Gastroesophageal sphincter (tissue), 3 donors: Measurements from ENCODE around the gene ITGB8.

Experiments used
- POLR2A ChIP-seq, 2 donors: fragments of 450-650 bp; IDR thresholded peaks; one replicate each; pipeline ENCODE4 v1.6.1; 2017; ENCODE audit warnings: antibody characterized with exemption in 2 of 2, mild to moderate bottlenecking in 2 of 2, moderate library complexity in 1 of 2
- POLR2AphosphoS5 ChIP-seq: sonication (generic); formaldehyde crosslinking; IDR thresholded peaks from one replicate; pipeline ENCODE4 v1.6.1; 2017; ENCODE audit warnings: antibody characterized with exemption
- TF ChIP-seq, protein P1 (sequence below), 4 experiments: fragments of 200-600 bp in 2 of 4; fragments of 450-650 bp in 2 of 4; sonication (generic) in 1 of 4; IDR thresholded peaks; one replicate each; pipeline ENCODE4 v1.5.1; 2017 to 2019; ENCODE audit warnings: antibody characterized with exemption in 4 of 4, mild to moderate bottlenecking in 2 of 4, moderate library complexity in 2 of 4

DNA sequence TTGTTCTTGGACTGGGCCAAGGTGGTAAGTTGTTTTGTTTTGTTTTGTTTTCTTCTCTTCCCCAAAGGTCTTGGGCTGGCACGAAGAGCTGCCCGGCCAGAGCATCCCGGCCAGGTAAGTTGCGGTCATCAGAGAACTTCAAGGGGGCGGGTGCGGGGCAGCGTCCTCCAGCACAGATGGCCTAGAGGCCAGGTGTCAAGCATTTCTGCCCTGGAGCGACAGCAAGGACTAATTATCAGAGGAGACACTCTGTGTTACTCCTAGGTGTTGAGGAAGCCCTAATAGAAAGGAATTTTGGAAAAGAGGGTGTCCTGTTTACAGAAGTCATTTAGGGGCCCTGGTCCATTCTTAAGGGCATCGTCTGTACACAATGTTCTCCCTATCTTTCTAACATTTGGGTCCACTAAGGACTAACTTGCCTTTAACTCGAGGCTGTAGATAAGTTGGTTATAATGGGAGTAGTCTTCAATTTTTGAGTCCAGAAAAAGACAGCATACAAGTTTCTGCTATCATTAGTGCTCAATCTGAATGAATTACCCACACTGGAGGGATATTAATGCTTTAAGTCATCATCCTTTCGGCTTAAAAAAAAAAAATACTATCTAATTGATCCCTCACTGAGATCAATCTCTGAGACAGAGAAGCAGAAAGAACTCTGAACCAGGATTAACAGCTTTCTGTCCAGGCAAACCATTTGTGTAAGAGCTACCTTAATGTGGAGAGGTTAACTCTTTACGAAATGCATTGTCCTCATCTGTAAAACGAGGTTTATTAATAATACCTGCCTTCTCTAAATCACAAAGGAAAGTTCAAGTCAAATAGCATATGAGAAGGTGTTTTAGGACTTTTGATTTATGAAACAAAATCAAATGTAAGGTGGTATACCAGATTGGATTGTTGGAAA is 1.5 kb downstream of the ITGB8 start:
- TF ChIP-seq, protein P1, sequence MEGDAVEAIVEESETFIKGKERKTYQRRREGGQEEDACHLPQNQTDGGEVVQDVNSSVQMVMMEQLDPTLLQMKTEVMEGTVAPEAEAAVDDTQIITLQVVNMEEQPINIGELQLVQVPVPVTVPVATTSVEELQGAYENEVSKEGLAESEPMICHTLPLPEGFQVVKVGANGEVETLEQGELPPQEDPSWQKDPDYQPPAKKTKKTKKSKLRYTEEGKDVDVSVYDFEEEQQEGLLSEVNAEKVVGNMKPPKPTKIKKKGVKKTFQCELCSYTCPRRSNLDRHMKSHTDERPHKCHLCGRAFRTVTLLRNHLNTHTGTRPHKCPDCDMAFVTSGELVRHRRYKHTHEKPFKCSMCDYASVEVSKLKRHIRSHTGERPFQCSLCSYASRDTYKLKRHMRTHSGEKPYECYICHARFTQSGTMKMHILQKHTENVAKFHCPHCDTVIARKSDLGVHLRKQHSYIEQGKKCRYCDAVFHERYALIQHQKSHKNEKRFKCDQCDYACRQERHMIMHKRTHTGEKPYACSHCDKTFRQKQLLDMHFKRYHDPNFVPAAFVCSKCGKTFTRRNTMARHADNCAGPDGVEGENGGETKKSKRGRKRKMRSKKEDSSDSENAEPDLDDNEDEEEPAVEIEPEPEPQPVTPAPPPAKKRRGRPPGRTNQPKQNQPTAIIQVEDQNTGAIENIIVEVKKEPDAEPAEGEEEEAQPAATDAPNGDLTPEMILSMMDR (IDR thresholded peaks at IDR 0.05), result no peak
- TF ChIP-seq POLR2AphosphoS5 (no peak), POLR2A (IDR thresholded peaks at IDR 0.05) (no peak)
